OCI-LY7 (cell line): ENCODE measurements around the gene PTPN13.

Experiments used
- CTCF ChIP-seq: fragments of 200-600 bp; sonication (generic); conservative IDR thresholded peaks from 2 replicates; pipeline ENCODE4 v1.5.1; 2014; ENCODE audit warnings: mild to moderate bottlenecking, antibody characterized with exemption, low read length, moderate library complexity, mixed read lengths
- EZH2phosphoT487 ChIP-seq: fragments of 200-600 bp; sonication (generic); IDR thresholded peaks from 2 replicates; pipeline ENCODE4 v1.6.1; 2018; ENCODE audit warnings: low read depth, borderline replicate concordance, mild to moderate bottlenecking, mixed run types, antibody characterized with exemption, low read length, moderate library complexity, mixed read lengths

GRCh38 chr4:86615501-86615900 is 21.4 kb downstream of the PTPN13 start:
- TF ChIP-seq CTCF = no peak
- TF ChIP-seq EZH2phosphoT487 = no peak
